Lower lobe of right lung (tissue), 2 donors: ENCODE measurements around the gene SLC24A3. TPM values are rescaled to one million over a fixed set of nuclear protein-coding genes. Genes with fewer than 3 reads are reported as not detected.

Experiments used
- ATAC-seq, 2 donors: fragments of 200-7000 bp; cut with Tn5 transposase; one replicate each; pipeline ENCODE4 v1.9.1; 2020 to 2022; ENCODE audit warnings: mild to moderate bottlenecking in 2 of 2, moderate library complexity in 2 of 2
- DNase-seq: peaks from one replicate; pipeline ENCODE4 v3.0.0-alpha.2; 2020
- H3K27ac ChIP-seq: fragments of 200-600 bp; one replicate; pipeline ENCODE4 v1.8.0; 2022
- H3K27me3 ChIP-seq: fragments of 200-600 bp; one replicate; pipeline ENCODE4 v1.8.0; 2022; ENCODE audit warnings: low read depth
- H3K36me3 ChIP-seq: fragments of 200-600 bp; one replicate; pipeline ENCODE4 v1.8.0; 2022; ENCODE audit warnings: mild to moderate bottlenecking
- H3K4me1 ChIP-seq: fragments of 200-600 bp; one replicate; pipeline ENCODE4 v1.8.0; 2022
- H3K4me3 ChIP-seq: fragments of 200-600 bp; one replicate; pipeline ENCODE4 v1.8.0; 2022; ENCODE audit warnings: mild to moderate bottlenecking
- H3K9me3 ChIP-seq: fragments of 200-600 bp; one replicate; pipeline ENCODE4 v1.8.0; 2022
- CTCF ChIP-seq: fragments of 200-600 bp; IDR thresholded peaks from one replicate; pipeline ENCODE4 v1.8.0; 2022; ENCODE audit warnings: antibody characterized with exemption, mild to moderate bottlenecking
- intact Hi-C: fragments of 100-400 bp; cut with DNase I; formaldehyde crosslinking; loops from one replicate; pipeline ENCODE4 v1.11.0; 2022
- total RNA-seq: library from RNA; stranded (reverse); fragmentation: NEBNext Ultra II Directional; extraction: Animal tissue kit (Norgen Biotek cat#: 25700); gene quantifications from one replicate; pipeline ENCODE4 v1.2.1, GENCODE V29; 2021
- donor health status: DM: no; HTN: yes; CAD: no; lungs with severe emphysema.

Gene SLC24A3
- total RNA-seq, 1 donor from 2014 or later = 7.9 TPM

- intact Hi-C loops = no loop called here
- DNase-seq (no peak), ATAC-seq (no peak)
- no peaks in the 10 kb centered on the region for H3K36me3 ChIP-seq
- no peaks in the 10 kb centered on the region for H3K4me1 ChIP-seq
- H3K27me3 ChIP-seq = no peaks in the 10 kb centered on the region
- no peaks in the 10 kb centered on the region for H3K9me3 ChIP-seq
- no peak for TF ChIP-seq CTCF
- no peak overlapping the region for H3K4me3 ChIP-seq
- H3K27ac ChIP-seq = no peak overlapping the region
Measured at GRCh38 chr20:19616081-19616480, 403.6 kb downstream of the SLC24A3 start.

GRCh38 chr20:19616620-19617019 lies 404.2 kb downstream of the SLC24A3 start:
- H3K9me3 ChIP-seq = no peaks in the 10 kb centered on the region
- no peak overlapping the region for H3K4me3 ChIP-seq
- no peak for TF ChIP-seq CTCF

GRCh38 chr20:19617256-19617655 lies 404.8 kb downstream of the SLC24A3 start:
- Histone ChIP-seq H3K27me3 (no peaks in the 10 kb centered on the region), H3K27ac (no peak overlapping the region), H3K4me3 (no peak overlapping the region), H3K36me3 (no peaks in the 10 kb centered on the region), H3K4me1 (no peaks in the 10 kb centered on the region), H3K9me3 (no peaks in the 10 kb centered on the region)
- no peak for TF ChIP-seq CTCF
- no peak for ATAC-seq
- DNase-seq = no peak
- intact Hi-C loops = no loop called here

More at GRCh38 chr20:19616620-19617019, 404.2 kb downstream of the SLC24A3 start:
- H3K27me3 ChIP-seq = no peaks in the 10 kb centered on the region
- DNase-seq (no peak), ATAC-seq (no peak)
- intact Hi-C loops = no loop called here
- H3K27ac ChIP-seq = no peak overlapping the region
- H3K4me1 ChIP-seq = no peaks in the 10 kb centered on the region
- H3K36me3 ChIP-seq = no peaks in the 10 kb centered on the region

GRCh38 chr20:19618711-19619110 lies 406.3 kb downstream of the SLC24A3 start:
- no peak overlapping the region for H3K27ac ChIP-seq
- DNase-seq = no peak
- no peaks in the 10 kb centered on the region for H3K9me3 ChIP-seq
- no peak overlapping the region for H3K4me3 ChIP-seq
- TF ChIP-seq CTCF = no peak
- no peak for ATAC-seq
- no peaks in the 10 kb centered on the region for H3K36me3 ChIP-seq
- intact Hi-C loops = no loop called here
- H3K4me1 ChIP-seq = no peaks in the 10 kb centered on the region
- no peaks in the 10 kb centered on the region for H3K27me3 ChIP-seq

GRCh38 chr20:19619904-19620430 lies 407.5 kb downstream of the SLC24A3 start:
- Histone ChIP-seq H3K36me3 (no peaks in the 10 kb centered on the region), H3K27me3 (no peaks in the 10 kb centered on the region), H3K27ac (no peak overlapping the region), H3K4me3 (no peak overlapping the region), H3K9me3 (no peaks in the 10 kb centered on the region), H3K4me1 (no peaks in the 10 kb centered on the region)
- intact Hi-C loops = no loop called here
- no peak for TF ChIP-seq CTCF
- ATAC-seq (no peak), DNase-seq (no peak)

GRCh38 chr20:19620446-19620845 lies 408.0 kb downstream of the SLC24A3 start:
- Histone ChIP-seq H3K9me3 (no peaks in the 10 kb centered on the region), H3K36me3 (no peaks in the 10 kb centered on the region), H3K27ac (no peak overlapping the region), H3K4me3 (no peak overlapping the region), H3K27me3 (no peaks in the 10 kb centered on the region), H3K4me1 (no peaks in the 10 kb centered on the region)
- intact Hi-C loops = no loop called here
- DNase-seq = no peak
- TF ChIP-seq CTCF = no peak
- ATAC-seq = no peak
